Body of pancreas (tissue), 4 donors: ENCODE results near the gene DHX58. TPM values are rescaled to one million over a fixed set of nuclear protein-coding genes. Genes with fewer than 3 reads are reported as not detected.

Experiments
- ATAC-seq: fragments of 150-250 bp; one replicate; pipeline ENCODE4 v1.9.1; 2016
- DNase-seq, 4 donors: peaks; one replicate each; pipeline ENCODE4 v3.0.0-alpha.2; 2019
- H3K27ac ChIP-seq, 4 donors: fragments of 200-600 bp; sonication (generic); 1 replicate in 3 of 4; 2 replicates in 1 of 4; pipeline versions ENCODE4 v1.5.1 to v1.6.1; 2016 to 2019; ENCODE audit warnings: mild to moderate bottlenecking in 1 of 4, mixed read lengths in 1 of 4, moderate library complexity in 1 of 4
- H3K27me3 ChIP-seq, 2 donors: fragments of 200-600 bp; sonication (generic); one replicate each; pipeline ENCODE4 v1.6.0; 2016; ENCODE audit warnings: mild to moderate bottlenecking in 1 of 2
- H3K36me3 ChIP-seq, 2 donors: fragments of 200-600 bp; sonication (generic); replicated peaks in 1 of 2; 2 replicates each; pipeline ENCODE4 v1.5.1; 2016; ENCODE audit warnings: low read depth in 2 of 2; ENCODE audit not compliant: insufficient read depth in 1 of 2
- H3K4me1 ChIP-seq: fragments of 200-600 bp; sonication (generic); one replicate; pipeline ENCODE4 v1.6.0; 2016
- H3K4me3 ChIP-seq, 2 donors: fragments of 200-600 bp; sonication (generic); 1 replicate in 1 of 2; 2 replicates in 1 of 2; pipeline ENCODE4 v1.5.1; 2016 to 2019
- H3K9me3 ChIP-seq, 3 donors: fragments of 200-600 bp; sonication (generic); 1 replicate in 2 of 3; 2 replicates in 1 of 3; pipeline ENCODE4 v1.5.1; 2016
- CTCF ChIP-seq, 7 experiments: fragments of 450-650 bp in 4 of 7; fragments of 200-600 bp in 3 of 7; sonication (generic) in 3 of 7; IDR thresholded peaks; one replicate each; pipeline ENCODE4 v1.5.1; 2016 to 2019; ENCODE audit warnings: antibody characterized with exemption in 7 of 7
- POLR2A ChIP-seq, 3 donors: fragments of 450-650 bp; IDR thresholded peaks; one replicate each; pipeline ENCODE4 v1.6.1; 2016; ENCODE audit warnings: antibody characterized with exemption in 3 of 3, mild to moderate bottlenecking in 2 of 3
- WGBS, 2 donors: methylation state at CpG; one replicate each; pipeline ENCODE4 v1.1.5; 2017; 5-methylcytosine and 5-hydroxymethylcytosine counted together
- intact Hi-C: fragments of 100-400 bp; cut with DNase I; formaldehyde crosslinking; loops from one replicate; pipeline ENCODE4 v1.15.1; 2023
- total RNA-seq, 2 donors: library from RNA; depleted of rRNA; stranded (reverse); fragments of >200 nt; gene quantifications; one replicate each; pipeline ENCODE4 v1.1.0, GENCODE V29; 2016

DHX58 gene
- total RNA-seq, 2 donors from 2014 or later, result 5.7 to 19.1 TPM

- DNase-seq, result peak; percentile 56 to 68 (median 58)
- Histone ChIP-seq H3K27ac (peak overlapping the region; percentile 79 to 90 (median 84)), H3K27me3 (no peaks in the 10 kb centered on the region), H3K4me1 (peaks cover 35% of the 10 kb centered on the region), H3K9me3 (no peaks in the 10 kb centered on the region), H3K36me3 (no peaks in the 10 kb centered on the region), H3K4me3 (peak overlapping the region; percentile 17 to 31)
- no peak for TF ChIP-seq POLR2A (IDR thresholded peaks at IDR 0.05)
- no peak for TF ChIP-seq CTCF (IDR thresholded peaks at IDR 0.05)
- peak; percentile 34 for ATAC-seq
- intact Hi-C loops, result loop anchor here (5.0 kb wide), 1 partner anchor 40 kb away; no protein-coding TSS in a partner anchor
- WGBS, 2 donors, result 0 to 9% methylated on average over 8 to 12 of the region's 12 CpGs
These were observed 503 bp downstream of the DHX58 start for GRCh38 chr17:42111871-42112551.

- Histone ChIP-seq H3K9me3 (no peaks in the 10 kb centered on the region), H3K4me1 (peaks cover 27% of the 10 kb centered on the region), H3K27ac (peak overlapping the region in 3 of 4 donors; percentile 79 to 90 (median 86)), H3K4me3 (no peak overlapping the region), H3K36me3 (no peaks in the 10 kb centered on the region), H3K27me3 (no peaks in the 10 kb centered on the region)
- no peak for TF ChIP-seq POLR2A (IDR thresholded peaks at IDR 0.05)
- no peak for TF ChIP-seq CTCF (IDR thresholded peaks at IDR 0.05)
- intact Hi-C loops, result loop anchor here (5.0 kb wide), 1 partner anchor 39 kb away; no protein-coding TSS in a partner anchor
- ATAC-seq, result no peak
- WGBS, 2 donors, result 84 to 95% methylated on average over 10 of the region's 11 CpGs
- no peak for DNase-seq
These were observed 1.3 kb downstream of the DHX58 start for GRCh38 chr17:42111265-42111636.

- ATAC-seq (no peak), DNase-seq (no peak)
- peak overlapping the region in 1 of 4 donors; percentile 90 for H3K27ac ChIP-seq
- WGBS, 2 donors, result 87 to 90% methylated on average over 17 to 18 of the region's 18 CpGs
- TF ChIP-seq CTCF (IDR thresholded peaks at IDR 0.05) (no peak), POLR2A (IDR thresholded peaks at IDR 0.05) (no peak)
- no peaks in the 10 kb centered on the region for H3K9me3 ChIP-seq
- no peaks in the 10 kb centered on the region for H3K36me3 ChIP-seq
- peaks cover 21% of the 10 kb centered on the region for H3K4me1 ChIP-seq
- no peak overlapping the region for H3K4me3 ChIP-seq
- intact Hi-C loops, result loop anchor here (5.0 kb wide), 1 partner anchor 38 kb away; no protein-coding TSS in a partner anchor
- no peaks in the 10 kb centered on the region for H3K27me3 ChIP-seq
These were observed 1.9 kb downstream of the DHX58 start for GRCh38 chr17:42110301-42111264.

- intact Hi-C loops, result no loop called here
- WGBS, 2 donors, result 94 to 95% methylated on average over 2 to 9 of the region's 9 CpGs
- no peak for DNase-seq
- no peaks in the 10 kb centered on the region for H3K9me3 ChIP-seq
- ATAC-seq, result no peak
- no peak overlapping the region for H3K27ac ChIP-seq
- H3K36me3 ChIP-seq, result no peaks in the 10 kb centered on the region
- peaks cover 21% of the 10 kb centered on the region for H3K4me1 ChIP-seq
- no peaks in the 10 kb centered on the region for H3K27me3 ChIP-seq
- no peak for TF ChIP-seq CTCF (IDR thresholded peaks at IDR 0.05)
- no peak for TF ChIP-seq POLR2A (IDR thresholded peaks at IDR 0.05)
- no peak overlapping the region for H3K4me3 ChIP-seq
These were observed 3.4 kb downstream of the DHX58 start for GRCh38 chr17:42109086-42109485.
